HG02759 (cell line): ENCODE data around the gene TUBGCP3.
"Not testable (repeated sequence)": the region's sequence is repeated elsewhere in the genome, so short reads cannot be mapped to it uniquely, and the experiment has no call there.

Experiments
- ATAC-seq: cut with Tn5 transposase; IDR thresholded peaks from one replicate; pipeline ENCODE4 v1.9.1; 2021; ENCODE audit warnings: mild to moderate bottlenecking, moderate library complexity; ENCODE audit not compliant: unreplicated experiment

TUBGCP3 gene

GRCh38 chr13:112580211-112580610 is 7.7 kb downstream of the TUBGCP3 start:
- no peak for ATAC-seq

- no peak for ATAC-seq
Measured at GRCh38 chr13:112579310-112579843, 8.6 kb downstream of the TUBGCP3 start.

- no peak for ATAC-seq
Measured at GRCh38 chr13:112576768-112577167, 11.2 kb downstream of the TUBGCP3 start.

GRCh38 chr13:112576191-112576590 is 11.8 kb downstream of the TUBGCP3 start:
- ATAC-seq, result no peak

GRCh38 chr13:112575675-112576074 is 12.3 kb downstream of the TUBGCP3 start:
- no peak for ATAC-seq

GRCh38 chr13:112574834-112575613 is 12.9 kb downstream of the TUBGCP3 start:
- no peak for ATAC-seq

- no peak for ATAC-seq
Measured at GRCh38 chr13:112574416-112574815, 13.5 kb downstream of the TUBGCP3 start.

- ATAC-seq, result no peak
Measured at GRCh38 chr13:112573710-112574109, 14.2 kb downstream of the TUBGCP3 start.

GRCh38 chr13:112572366-112572765 is 15.6 kb downstream of the TUBGCP3 start:
- no peak for ATAC-seq

GRCh38 chr13:112569821-112570220 is 18.1 kb downstream of the TUBGCP3 start:
- ATAC-seq, result no peak

GRCh38 chr13:112567161-112567862 is 20.6 kb downstream of the TUBGCP3 start:
- ATAC-seq, result no peak

- ATAC-seq, result no peak
Measured at GRCh38 chr13:112562786-112563383, 25.1 kb downstream of the TUBGCP3 start.

GRCh38 chr13:112562254-112562653 is 25.7 kb downstream of the TUBGCP3 start:
- no peak for ATAC-seq

GRCh38 chr13:112561478-112561877 is 26.5 kb downstream of the TUBGCP3 start:
- ATAC-seq, result no peak

- no peak for ATAC-seq
Measured at GRCh38 chr13:112558696-112559418, 29.1 kb downstream of the TUBGCP3 start.

GRCh38 chr13:112556600-112556999 is 31.4 kb downstream of the TUBGCP3 start:
- ATAC-seq, result no peak

GRCh38 chr13:112554214-112554850 is 33.6 kb downstream of the TUBGCP3 start:
- ATAC-seq, result no peak

- not testable (repeated sequence) for ATAC-seq
Measured at GRCh38 chr13:112548975-112549374, 39.0 kb downstream of the TUBGCP3 start.

- ATAC-seq, result no peak
Measured at GRCh38 chr13:112545856-112546255, 42.1 kb downstream of the TUBGCP3 start.
